HCT116 (cell line): Measurements from ENCODE around the gene MMP25. TPM values are rescaled to one million over a fixed set of nuclear protein-coding genes. Genes with fewer than 3 reads are reported as not detected.

Experiments used
- ATAC-seq: fragments of 200-7000 bp; cut with Tn5 transposase; 2 replicates; pipeline ENCODE4 v1.9.1; 2020; ENCODE audit warnings: mild to moderate bottlenecking, moderate library complexity
- BruUV-seq: library from RNA; stranded (reverse); fragments of 400-500 nt; replicated peaks from 2 replicates; lab custom pipeline; 2021; lab: Mats Ljungman, UMichigan
- CTCF ChIA-PET: fragments of 300-600 bp; sonication (Branson Sonifier 250); formaldehyde crosslinking; loops from one replicate; lab custom pipeline; 2021; ENCODE audit warnings: antibody characterized with exemption; lab: Charles Lee
- POLR2A ChIA-PET: fragments of 300-600, 350-600 bp; sonication (Branson Sonifier 250); formaldehyde crosslinking; loops from one replicate; lab custom pipeline; 2021; ENCODE audit warnings: antibody characterized with exemption; lab: Charles Lee
- RAD21 ChIA-PET, 2 experiments: fragments of 300-600 bp; sonication (Branson Sonifier 250); formaldehyde crosslinking; loops; one replicate each; lab custom pipeline; 2023; ENCODE audit warnings: low total read pairs in 2 of 2; ENCODE audit not compliant: uncharacterized antibody in 2 of 2, unreplicated experiment in 2 of 2, low non-redundant PET in 1 of 2; lab: Charles Lee
- DNase-seq: peaks from one replicate; pipeline ENCODE4 v3.0.0-alpha.2; 2010; ENCODE audit warnings: low read depth, low spot score
- H2AFZ ChIP-seq: fragments of 200-600 bp; shearing (Covaris generic), sonication (generic); 2 replicates; pipeline ENCODE4 v1.6.1; 2017; ENCODE audit warnings: low read depth, mixed run types, mixed read lengths, antibody characterized with exemption, low read length; ENCODE audit not compliant: poor library complexity, severe bottlenecking
- H3K27ac ChIP-seq: 2 replicates; pipeline ENCODE4 v1.5.1; 2012; ENCODE audit warnings: low read depth, low read length
- H3K27me3 ChIP-seq: fragments of 200-600 bp; sonication (generic); 2 replicates; pipeline ENCODE4 v1.6.1; 2016; ENCODE audit warnings: mixed run types, low read length, mixed read lengths; ENCODE audit not compliant: insufficient read depth
- H3K36me3 ChIP-seq, 2 experiments: fragments of 200-500 bp in 1 of 2; fragments of 200-600 bp in 1 of 2; sonication (Bioruptor generic) in 1 of 2; sonication (generic) in 1 of 2; 2 replicates each; pipeline versions ENCODE4 v1.5.1 to v1.6.1; 2014 to 2016; ENCODE audit warnings: low read length in 2 of 2, inconsistent platforms in 1 of 2, mixed read lengths in 1 of 2, mixed run types in 1 of 2; ENCODE audit not compliant: insufficient read depth in 2 of 2, control insufficient read depth in 1 of 2
- H3K4me1 ChIP-seq, 2 experiments: fragments of 200-600 bp in 1 of 2; sonication (generic) in 1 of 2; 2 replicates each; pipeline versions ENCODE4 v1.5.1 to v1.6.1; 2012 to 2017; ENCODE audit warnings: low read length in 2 of 2, inconsistent platforms in 1 of 2, mild to moderate bottlenecking in 1 of 2, mixed read lengths in 1 of 2, mixed run types in 1 of 2, moderate library complexity in 1 of 2; ENCODE audit not compliant: insufficient read depth in 2 of 2, control insufficient read depth in 1 of 2
- H3K4me2 ChIP-seq: fragments of 200-600 bp; sonication (generic); 2 replicates; pipeline ENCODE4 v1.6.1; 2017; ENCODE audit warnings: mixed run types, low read length, mixed read lengths
- H3K4me3 ChIP-seq, 2 experiments: fragments of 200-600 bp in 1 of 2; sonication (generic) in 1 of 2; replicated peaks in 1 of 2; 2 replicates each; pipeline ENCODE4 v1.5.1; 2011 to 2016; ENCODE audit warnings: low read length in 2 of 2, control low read depth in 1 of 2, low read depth in 1 of 2, mild to moderate bottlenecking in 1 of 2, mixed read lengths in 1 of 2, mixed run types in 1 of 2
- H3K79me2 ChIP-seq: fragments of 200-600 bp; sonication (generic); 2 replicates; pipeline ENCODE4 v1.6.1; 2017; ENCODE audit warnings: mild to moderate bottlenecking, mixed run types, low read length, moderate library complexity, mixed read lengths; ENCODE audit not compliant: insufficient read depth
- H3K9ac ChIP-seq: fragments of 200-600 bp; sonication (generic); 2 replicates; pipeline ENCODE4 v1.6.1; 2016; ENCODE audit warnings: low read length, mixed read lengths
- H3K9me2 ChIP-seq: fragments of 200-600 bp; sonication (generic), shearing (Covaris generic); 2 replicates; pipeline ENCODE4 v1.6.1; 2017; ENCODE audit warnings: mixed run types, mild to moderate bottlenecking, moderate library complexity; ENCODE audit not compliant: insufficient read depth
- H3K9me3 ChIP-seq, 2 experiments: fragments of 200-500 bp in 1 of 2; fragments of 200-600 bp in 1 of 2; sonication (Bioruptor generic) in 1 of 2; sonication (generic) in 1 of 2; 2 replicates each; pipeline ENCODE4 v1.6.1; 2014 to 2017; ENCODE audit warnings: low read length in 2 of 2, mixed read lengths in 2 of 2, inconsistent platforms in 1 of 2, low read depth in 1 of 2, mild to moderate bottlenecking in 1 of 2, mixed run types in 1 of 2, moderate library complexity in 1 of 2; ENCODE audit not compliant: control insufficient read depth in 1 of 2, insufficient read depth in 1 of 2
- H4K20me1 ChIP-seq: fragments of 200-600 bp; sonication (generic), shearing (Covaris generic); 2 replicates; pipeline ENCODE4 v1.6.1; 2017; ENCODE audit warnings: mixed run types, mild to moderate bottlenecking, moderate library complexity; ENCODE audit not compliant: insufficient read depth
- ATF3 ChIP-seq: IDR thresholded peaks from 2 replicates; pipeline ENCODE4 v1.6.1; 2012
- CTCF ChIP-seq, 3 experiments: fragments of 200-600 bp in 1 of 3; sonication (generic) in 1 of 3; IDR thresholded peaks in 2 of 3; conservative IDR thresholded peaks in 1 of 3; 2 replicates each; pipeline ENCODE4 v1.5.1; 2012 to 2017; ENCODE audit warnings: low read depth in 2 of 3, low read length in 2 of 3, antibody characterized with exemption in 1 of 3, borderline replicate concordance in 1 of 3, control low read depth in 1 of 3, mild to moderate bottlenecking in 1 of 3, mixed read lengths in 1 of 3, mixed run types in 1 of 3, moderate library complexity in 1 of 3; ENCODE audit not compliant: insufficient read depth in 1 of 3
- ELF1 ChIP-seq: IDR thresholded peaks from 2 replicates; pipeline ENCODE4 v1.6.1; 2012; ENCODE audit warnings: low read depth, borderline replicate concordance
- EZH2 ChIP-seq: fragments of 200-600 bp; sonication (generic); IDR thresholded peaks from 2 replicates; pipeline ENCODE4 v1.6.1; 2017; ENCODE audit warnings: antibody characterized with exemption, mixed run types
- EZH2phosphoT487 ChIP-seq: fragments of 200-600 bp; IDR thresholded peaks from 2 replicates; pipeline ENCODE4 v1.6.1; 2018; ENCODE audit warnings: antibody characterized with exemption, borderline replicate concordance
- FOSL1 ChIP-seq: IDR thresholded peaks from 2 replicates; pipeline ENCODE4 v1.6.1; 2012; ENCODE audit warnings: low read depth
- MAX ChIP-seq: IDR thresholded peaks from 2 replicates; pipeline ENCODE4 v1.6.1; 2012
- POLR2A ChIP-seq: IDR thresholded peaks from 2 replicates; pipeline ENCODE4 v1.7.0; 2011; ENCODE audit warnings: borderline replicate concordance; ENCODE audit not compliant: insufficient read depth, insufficient read length; ENCODE audit errors: extremely low read depth
- RAD21 ChIP-seq: IDR thresholded peaks from 2 replicates; pipeline ENCODE4 v1.6.1; 2012; ENCODE audit warnings: low read depth, mild to moderate bottlenecking
- REST ChIP-seq: IDR thresholded peaks from 2 replicates; pipeline ENCODE4 v1.6.1; 2012; ENCODE audit warnings: low read depth
- SIN3A ChIP-seq: IDR thresholded peaks from 2 replicates; pipeline ENCODE4 v1.6.1; 2012; ENCODE audit warnings: low read depth
- SRF ChIP-seq: IDR thresholded peaks from 2 replicates; pipeline ENCODE4 v1.6.1; 2012; ENCODE audit warnings: low read depth
- TCF7L2 ChIP-seq: IDR thresholded peaks from 2 replicates; pipeline ENCODE4 v1.7.0; 2011; ENCODE audit warnings: borderline replicate concordance, inconsistent platforms; ENCODE audit not compliant: insufficient read depth, insufficient read length; ENCODE audit errors: extremely low read depth
- YY1 ChIP-seq: IDR thresholded peaks from 2 replicates; pipeline ENCODE4 v1.6.1; 2011; ENCODE audit warnings: low read length, low read depth, moderate library complexity, mild to moderate bottlenecking; ENCODE audit not compliant: insufficient replicate concordance; ENCODE audit errors: extremely low read depth
- ZFX ChIP-seq: fragments of 450-650 bp; IDR thresholded peaks from 2 replicates; pipeline ENCODE4 v1.6.1; 2017
- ZNF274 ChIP-seq: fragments of 200-500 bp; sonication (Bioruptor generic); IDR thresholded peaks from 2 replicates; pipeline ENCODE4 v1.6.1; 2014; ENCODE audit warnings: mild to moderate bottlenecking, low read depth, low read length, inconsistent platforms
- intact Hi-C: fragments of 100-400 bp; cut with micrococcal nuclease; formaldehyde crosslinking; loops from 2 replicates; pipeline ENCODE4 v1.10.0; 2022
- total RNA-seq: library from RNA; stranded (reverse); gene quantifications from one replicate; pipeline ENCODE4 v1.2.1, GENCODE V29; 2021; ENCODE audit not compliant: unreplicated experiment

MMP25 gene
- total RNA-seq, 1 experiment from 2014 or later, result 2.5 TPM

- intact Hi-C loops, result no loop called here
- Histone ChIP-seq H3K4me3 (no peak overlapping the region), H2AFZ (no peak overlapping the region), H3K4me2 (no peak overlapping the region), H3K4me1 (peaks cover 0 to 25% of the 10 kb centered on the region in 2 experiments; a peak in 3 of 4 replicates), H3K79me2 (no peaks in the 10 kb centered on the region), H3K9me3 (no peaks in the 10 kb centered on the region), H3K27ac (no peak overlapping the region), H3K9ac (no peak overlapping the region), H3K27me3 (no peaks in the 10 kb centered on the region), H3K36me3 (no peaks in the 10 kb centered on the region), H3K9me2 (no peaks in the 10 kb centered on the region), H4K20me1 (no peaks in the 10 kb centered on the region)
- no peak for DNase-seq
- CTCF ChIA-PET, result no interaction called here
- TF ChIP-seq EZH2phosphoT487, result no peak
- no peak for TF ChIP-seq EZH2
- no peak for TF ChIP-seq REST
- no peak for TF ChIP-seq MAX
- TF ChIP-seq FOSL1, result no peak
- TF ChIP-seq CTCF (IDR thresholded peaks at IDR 0.05 in 2 of 3, conservative IDR thresholded peaks at IDR 0.05 in 1 of 3; ENCODE audit: borderline replicate concordance in 1 of 3, insufficient read depth in 1 of 3, low read depth in 2 of 3, low read length in 2 of 3), result no peak
- TF ChIP-seq YY1, result no peak
- no peak for TF ChIP-seq TCF7L2
- no peak for TF ChIP-seq SRF
- no peak for TF ChIP-seq ZNF274
- no peak for TF ChIP-seq ZFX
- no peak for TF ChIP-seq ATF3
- no peak for TF ChIP-seq SIN3A
- TF ChIP-seq POLR2A, result no peak
- no peak for TF ChIP-seq RAD21
- no peak for TF ChIP-seq ELF1
- POLR2A ChIA-PET, result interaction anchor here (0.7 to 1.0 kb wide), 2 partner anchors 98 to 192 kb away, joined by 3 to 4 read pairs; no protein-coding TSS in a partner anchor
- RAD21 ChIA-PET, result interaction anchor here in 1 of 2 experiments (0.7 kb wide), 1 partner anchor 632 kb away, joined by 5 read pairs; no protein-coding TSS in a partner anchor
- no peak for ATAC-seq
- no TSS peak for BruUV-seq
Observed at GRCh38 chr16:3062553-3062952, 16.2 kb downstream of the MMP25 start.
